Measurements from ENCODE around the gene SARM1.

The SARM1 gene

DNA sequence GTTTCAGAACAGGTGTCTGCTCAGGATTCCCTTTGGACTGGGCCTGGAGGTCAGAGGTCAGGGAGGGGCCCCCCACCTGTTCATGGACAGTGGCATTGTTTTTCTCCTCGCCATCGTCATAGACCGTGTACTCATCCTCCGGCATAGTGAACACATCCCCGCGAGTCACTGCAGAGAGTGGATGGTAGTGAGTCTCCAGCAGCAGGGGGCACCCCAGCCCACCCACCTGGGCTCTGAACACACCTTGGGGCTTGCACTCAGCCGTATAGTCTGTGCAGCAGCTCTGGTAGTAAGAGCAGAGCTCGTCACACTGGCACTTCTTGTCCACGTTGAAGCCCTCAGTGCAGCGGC lies 1.8 kb upstream of the SARM1 start:
- DNase-seq, result no peak

DNA sequence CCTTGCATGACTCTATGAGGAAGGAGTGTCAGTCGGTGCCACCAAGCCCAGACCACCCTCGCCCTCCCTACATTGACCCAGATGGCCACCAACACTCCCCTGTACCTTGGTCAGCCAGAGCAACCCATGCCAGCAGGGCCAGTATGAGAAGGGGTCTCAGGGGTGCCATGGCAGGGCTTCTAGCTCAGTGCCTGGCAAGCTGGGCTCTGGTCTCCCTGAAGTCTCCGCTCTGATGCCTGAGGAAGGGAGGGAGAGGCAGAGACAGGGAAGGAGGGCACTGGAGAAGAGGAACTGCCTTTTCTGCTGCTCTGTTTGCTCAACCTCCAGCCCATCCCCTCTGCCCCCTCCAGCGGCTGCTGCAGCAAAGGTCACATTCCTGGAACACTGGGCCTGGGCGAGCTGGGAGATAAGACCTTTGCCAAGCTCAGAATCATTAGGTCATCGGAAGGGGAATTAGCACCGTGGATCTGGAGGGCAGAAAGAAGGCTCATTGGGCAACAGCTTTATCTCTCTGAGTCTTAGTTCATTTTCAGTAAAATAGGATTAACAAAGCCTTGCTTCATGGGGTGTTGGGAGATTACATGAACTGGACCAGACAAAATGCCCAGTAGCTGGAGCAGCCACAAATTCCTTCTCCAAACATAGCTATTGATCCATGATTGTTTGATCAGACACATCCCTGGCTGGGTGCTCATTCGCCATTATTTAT lies 1.3 kb upstream of the SARM1 start, which contains the start of gene VTN:
Gene VTN (minus strand): TSS at position 273 of the 709 bp plus-strand sequence. CDS start 104 bp downstream, at position 169.
- DNase-seq, result no peak

DNA sequence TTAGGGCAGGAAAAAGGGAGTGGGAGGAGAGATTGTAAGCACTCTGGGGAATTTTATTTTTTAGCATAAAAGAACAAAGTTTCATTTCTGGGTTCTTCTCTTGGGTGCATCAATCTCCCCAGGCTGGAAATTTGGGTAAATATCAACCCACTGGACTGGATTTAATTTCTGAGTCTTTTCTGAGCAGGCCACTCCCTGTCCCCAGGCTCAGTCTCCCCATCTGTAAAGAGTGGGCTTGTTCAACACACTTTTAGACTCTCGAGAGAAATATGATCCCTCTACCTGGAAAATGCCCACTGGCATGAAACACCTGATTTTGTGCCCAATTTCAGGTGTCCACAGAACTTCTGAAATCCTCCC lies 770 bp upstream of the SARM1 start:
- DNase-seq, result no peak

DNA sequence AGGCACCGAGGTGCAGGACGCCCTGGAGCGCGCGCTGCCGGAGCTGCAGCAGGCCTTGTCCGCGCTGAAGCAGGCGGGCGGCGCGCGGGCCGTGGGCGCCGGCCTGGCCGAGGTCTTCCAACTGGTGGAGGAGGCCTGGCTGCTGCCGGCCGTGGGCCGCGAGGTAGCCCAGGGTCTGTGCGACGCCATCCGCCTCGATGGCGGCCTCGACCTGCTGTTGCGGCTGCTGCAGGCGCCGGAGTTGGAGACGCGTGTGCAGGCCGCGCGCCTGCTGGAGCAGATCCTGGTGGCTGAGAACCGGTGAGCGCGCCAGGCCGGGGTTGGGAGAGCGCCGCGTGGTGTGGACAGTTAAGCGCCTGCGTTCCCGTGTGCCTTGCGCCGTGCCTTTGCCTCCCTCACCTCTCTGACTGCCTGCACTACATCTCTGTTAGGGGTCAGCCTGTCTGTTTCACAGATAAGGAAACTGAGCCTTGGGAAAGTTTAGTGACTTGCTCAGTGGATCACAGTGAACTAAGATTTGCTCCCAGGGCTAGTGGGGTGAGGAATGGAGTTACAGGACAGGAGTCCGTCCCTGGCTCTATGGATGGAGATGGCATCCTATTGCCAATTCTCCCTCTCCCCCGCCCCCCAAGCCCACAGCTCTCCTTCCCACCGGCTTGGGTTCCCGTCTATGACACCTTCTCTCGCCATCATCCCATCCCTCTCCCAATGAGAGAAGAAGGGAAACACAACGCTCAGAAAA lies 880 bp downstream of the SARM1 start:
- DNase-seq, result peak; percentile 9

DNA sequence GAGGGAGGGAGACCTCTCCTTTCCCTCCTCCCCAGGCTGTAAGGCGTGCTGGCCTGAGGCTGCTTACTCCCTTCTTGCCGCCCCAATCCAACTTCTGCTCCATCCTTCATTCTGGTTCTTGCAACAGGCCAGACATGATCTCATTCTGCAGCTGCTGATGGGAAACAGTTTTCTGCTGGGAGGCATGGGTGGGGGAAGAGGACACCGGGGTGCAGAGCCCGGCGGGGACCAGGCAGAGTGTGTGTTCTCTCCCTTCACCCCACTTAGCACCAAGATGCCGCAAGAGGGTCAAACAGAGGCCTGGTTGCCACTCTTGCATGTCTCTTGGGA lies 1.4 kb downstream of the SARM1 start:
- no peak for DNase-seq

DNA sequence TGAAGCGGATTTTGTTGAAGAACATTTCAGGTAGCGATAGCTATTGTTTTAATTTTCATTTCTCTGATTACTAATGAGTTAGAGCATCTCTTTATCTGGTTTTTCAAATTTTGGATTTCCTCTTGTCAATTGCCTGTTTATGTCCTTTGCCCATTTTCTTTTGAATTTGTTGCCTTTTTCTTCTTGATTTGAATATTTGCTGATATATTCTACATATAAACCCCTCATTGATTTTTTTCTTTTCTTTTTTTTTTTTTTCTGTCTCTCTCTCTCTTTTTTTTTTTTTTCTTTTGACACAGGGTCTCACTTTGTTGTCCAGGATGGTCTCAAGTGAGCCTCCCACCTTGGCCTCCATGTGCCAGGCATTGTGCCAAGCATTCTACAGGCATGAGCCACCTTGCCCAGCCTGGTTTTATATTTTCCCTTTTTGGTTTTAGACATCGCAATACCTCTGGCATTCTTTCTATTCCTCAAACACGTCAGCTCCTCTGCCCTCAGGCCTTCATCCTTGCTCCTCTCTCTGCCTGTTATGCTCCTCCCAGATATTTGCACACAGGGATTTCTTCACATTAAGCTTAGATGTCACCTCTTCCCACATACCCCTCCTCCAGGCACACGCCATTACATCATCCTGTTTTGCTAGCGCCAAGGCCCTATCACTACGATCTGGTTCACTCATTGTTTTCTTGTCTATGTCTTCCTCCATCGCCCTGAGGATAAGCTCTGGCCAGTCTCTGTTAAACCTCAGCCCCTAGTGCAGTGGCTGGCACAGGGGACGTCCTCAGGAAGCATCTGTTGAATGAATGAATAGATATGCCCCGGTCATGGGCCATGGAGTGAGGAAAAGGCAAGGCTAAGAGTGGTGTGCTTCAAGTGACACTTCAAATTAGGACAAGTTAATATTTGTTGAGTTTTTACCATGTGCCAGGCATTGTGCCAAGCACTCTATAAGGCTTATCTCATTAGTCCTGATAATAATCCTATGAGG lies 8.6 kb downstream of the SARM1 start:
- no peak for DNase-seq

DNA sequence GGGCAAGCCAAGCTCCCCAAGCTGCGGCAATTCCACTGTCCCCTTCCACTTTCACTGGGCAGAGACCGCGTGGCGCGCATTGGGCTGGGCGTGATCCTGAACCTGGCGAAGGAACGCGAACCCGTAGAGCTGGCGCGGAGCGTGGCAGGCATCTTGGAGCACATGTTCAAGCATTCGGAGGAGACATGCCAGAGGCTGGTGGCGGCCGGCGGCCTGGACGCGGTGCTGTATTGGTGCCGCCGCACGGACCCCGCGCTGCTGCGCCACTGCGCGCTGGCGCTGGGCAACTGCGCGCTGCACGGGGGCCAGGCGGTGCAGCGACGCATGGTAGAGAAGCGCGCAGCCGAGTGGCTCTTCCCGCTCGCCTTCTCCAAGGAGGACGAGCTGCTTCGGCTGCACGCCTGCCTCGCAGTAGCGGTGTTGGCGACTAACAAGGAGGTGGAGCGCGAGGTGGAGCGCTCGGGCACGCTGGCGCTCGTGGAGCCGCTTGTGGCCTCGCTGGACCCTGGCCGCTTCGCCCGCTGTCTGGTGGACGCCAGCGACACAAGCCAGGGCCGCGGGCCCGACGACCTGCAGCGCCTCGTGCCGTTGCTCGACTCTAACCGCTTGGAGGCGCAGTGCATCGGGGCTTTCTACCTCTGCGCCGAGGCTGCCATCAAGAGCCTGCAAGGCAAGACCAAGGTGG lies 9.8 kb downstream of the SARM1 start:
- DNase-seq, result no peak

DNA sequence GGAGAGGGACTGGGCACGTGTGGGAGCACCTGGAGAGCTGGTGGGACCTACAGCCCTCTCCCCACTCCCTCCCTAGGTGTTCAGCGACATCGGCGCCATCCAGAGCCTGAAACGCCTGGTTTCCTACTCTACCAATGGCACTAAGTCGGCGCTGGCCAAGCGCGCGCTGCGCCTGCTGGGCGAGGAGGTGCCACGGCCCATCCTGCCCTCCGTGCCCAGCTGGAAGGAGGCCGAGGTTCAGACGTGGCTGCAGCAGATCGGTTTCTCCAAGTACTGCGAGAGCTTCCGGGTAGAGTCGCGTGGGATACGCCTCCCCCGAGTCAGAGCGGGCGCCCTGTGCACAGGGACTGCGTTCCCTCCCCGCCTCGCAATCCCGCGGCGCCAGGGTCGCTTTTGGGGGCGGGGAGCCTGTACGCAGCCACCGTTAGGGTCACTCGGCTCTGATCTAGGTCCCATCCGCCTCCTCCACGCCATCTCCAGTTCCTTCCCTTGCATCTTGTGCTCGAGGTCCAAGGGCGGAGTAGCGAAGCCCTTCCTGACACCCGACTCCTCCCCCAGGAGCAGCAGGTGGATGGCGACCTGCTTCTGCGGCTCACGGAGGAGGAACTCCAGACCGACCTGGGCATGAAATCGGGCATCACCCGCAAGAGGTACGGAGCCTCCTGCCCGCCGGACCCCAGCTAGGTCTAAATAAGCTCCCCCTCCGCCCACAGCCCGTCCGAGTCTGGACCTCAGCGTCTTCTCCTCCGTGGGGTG lies 13.0 kb downstream of the SARM1 start:
- peak; percentile 61 for DNase-seq

DNA sequence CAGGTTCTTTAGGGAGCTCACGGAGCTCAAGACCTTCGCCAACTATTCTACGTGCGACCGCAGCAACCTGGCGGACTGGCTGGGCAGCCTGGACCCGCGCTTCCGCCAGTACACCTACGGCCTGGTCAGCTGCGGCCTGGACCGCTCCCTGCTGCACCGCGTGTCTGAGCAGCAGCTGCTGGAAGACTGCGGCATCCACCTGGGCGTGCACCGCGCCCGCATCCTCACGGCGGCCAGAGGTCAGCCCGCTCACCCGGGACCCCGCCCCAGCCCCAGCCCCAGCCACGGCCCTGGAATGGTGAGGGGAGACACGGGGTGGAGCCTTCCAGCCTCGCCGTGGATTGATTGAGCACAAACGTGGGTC lies 13.5 kb downstream of the SARM1 start:
- DNase-seq, result no peak

DNA sequence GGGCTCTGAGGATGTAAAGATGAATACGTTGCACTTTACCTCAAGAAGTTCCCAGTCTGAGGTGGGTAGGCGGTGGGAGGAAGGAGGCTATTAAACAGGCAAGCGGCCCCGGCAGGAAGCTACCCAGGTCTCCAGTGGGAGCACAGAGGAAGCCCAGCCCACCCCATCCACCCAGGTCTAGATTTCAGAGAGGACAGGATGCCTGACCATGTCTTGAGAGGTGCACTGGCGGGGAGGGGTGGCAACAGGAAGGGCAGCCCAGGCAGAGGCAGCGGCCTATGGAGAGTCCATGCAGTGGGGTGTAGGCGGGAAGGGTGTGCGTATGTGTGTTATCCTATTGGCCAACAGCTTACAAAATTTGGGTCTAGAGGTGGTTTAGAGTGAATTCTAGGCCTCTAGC lies 13.9 kb downstream of the SARM1 start:
- peak; percentile 11 for DNase-seq

DNA sequence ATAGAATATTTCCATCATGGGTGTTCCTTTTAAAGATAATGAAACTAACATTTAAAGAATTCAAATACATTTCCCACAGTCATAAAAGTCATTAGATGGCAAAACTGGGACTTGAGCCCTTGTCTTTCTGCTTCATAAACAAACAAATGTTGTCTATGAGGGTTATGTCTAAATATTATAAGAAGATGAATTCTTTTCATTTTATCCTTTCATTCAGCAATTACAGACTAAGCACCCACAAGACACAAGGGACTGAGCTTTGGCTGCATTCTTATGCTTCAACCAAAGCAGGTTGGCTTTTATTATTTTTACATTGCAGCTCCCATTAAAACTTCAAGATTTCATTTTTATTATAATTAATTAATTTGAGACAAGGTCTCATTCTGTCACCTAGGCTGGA lies 14.9 kb downstream of the SARM1 start:
- DNase-seq, result no peak

DNA sequence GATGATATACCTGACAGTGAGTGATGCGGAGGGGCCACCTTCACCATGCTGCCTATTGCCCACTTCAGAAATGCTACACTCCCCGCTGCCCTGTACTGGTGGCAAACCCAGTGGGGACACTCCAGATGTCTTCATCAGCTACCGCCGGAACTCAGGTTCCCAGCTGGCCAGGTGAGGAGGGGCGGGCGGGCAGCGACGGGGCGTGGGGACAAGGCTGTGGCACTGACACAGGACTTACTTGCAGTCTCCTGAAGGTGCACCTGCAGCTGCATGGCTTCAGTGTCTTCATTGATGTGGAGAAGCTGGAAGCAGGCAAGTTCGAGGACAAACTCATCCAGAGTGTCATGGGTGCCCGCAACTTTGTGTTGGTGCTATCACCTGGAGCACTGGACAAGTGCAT lies 16.6 kb downstream of the SARM1 start:
- DNase-seq, result no peak

DNA sequence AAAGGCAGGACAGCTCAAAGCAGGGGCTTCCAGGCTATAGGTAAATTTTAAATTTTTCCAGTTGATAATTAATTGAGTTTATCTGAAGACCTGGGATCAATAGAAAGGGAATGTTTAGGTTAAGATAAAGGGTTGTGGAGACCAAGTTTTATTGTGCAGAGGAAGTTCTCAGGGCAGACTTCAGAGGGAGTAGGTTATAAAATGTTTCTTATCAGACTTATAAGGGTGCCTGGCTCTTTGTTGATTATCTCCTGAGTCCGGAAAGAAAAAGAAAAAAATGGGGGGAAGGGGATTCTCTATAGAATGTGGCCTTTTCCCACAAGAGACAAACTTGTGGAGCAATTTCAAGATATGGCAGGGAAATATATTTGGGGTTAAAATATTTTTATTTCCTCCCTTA lies 18.6 kb downstream of the SARM1 start:
- DNase-seq, result no peak

DNA sequence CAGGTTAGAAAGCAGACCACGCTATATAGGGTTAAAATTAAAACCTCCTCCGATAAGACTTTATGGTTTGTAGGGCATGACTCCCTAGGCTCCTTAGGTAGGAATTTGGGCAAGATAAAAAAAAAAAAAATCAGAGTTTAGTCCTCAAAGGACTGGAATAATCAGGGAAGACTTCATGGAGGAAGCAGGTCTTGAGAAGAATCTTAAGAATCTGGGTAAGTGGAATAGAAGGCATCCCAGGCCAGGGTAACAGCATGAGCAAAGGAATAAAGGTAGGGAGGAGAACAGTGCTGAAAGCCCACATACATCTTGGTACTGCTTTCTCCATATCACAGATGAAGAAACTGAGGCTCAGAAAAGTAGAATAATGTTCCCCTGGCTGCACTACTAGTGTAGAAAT lies 19.1 kb downstream of the SARM1 start:
- DNase-seq, result no peak

DNA sequence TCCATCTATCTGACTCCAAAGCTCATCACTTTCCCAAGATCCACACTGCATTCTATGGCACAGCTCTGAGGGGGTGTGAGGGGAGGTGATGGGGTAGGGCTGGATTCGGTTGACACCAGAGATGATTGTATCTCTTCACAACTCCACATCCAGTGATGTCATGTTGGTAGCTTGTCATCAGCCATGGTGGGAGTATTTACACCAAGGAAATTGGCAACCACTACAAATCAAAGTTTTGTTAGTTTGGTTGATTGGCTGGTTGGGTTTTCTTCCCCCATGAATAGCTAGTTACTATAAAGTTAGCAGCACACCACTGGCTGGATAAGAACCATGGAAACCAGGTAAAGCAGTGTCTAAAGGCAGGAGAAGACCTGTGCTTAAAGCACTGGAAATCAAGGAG lies 19.5 kb downstream of the SARM1 start:
- DNase-seq, result no peak

DNA sequence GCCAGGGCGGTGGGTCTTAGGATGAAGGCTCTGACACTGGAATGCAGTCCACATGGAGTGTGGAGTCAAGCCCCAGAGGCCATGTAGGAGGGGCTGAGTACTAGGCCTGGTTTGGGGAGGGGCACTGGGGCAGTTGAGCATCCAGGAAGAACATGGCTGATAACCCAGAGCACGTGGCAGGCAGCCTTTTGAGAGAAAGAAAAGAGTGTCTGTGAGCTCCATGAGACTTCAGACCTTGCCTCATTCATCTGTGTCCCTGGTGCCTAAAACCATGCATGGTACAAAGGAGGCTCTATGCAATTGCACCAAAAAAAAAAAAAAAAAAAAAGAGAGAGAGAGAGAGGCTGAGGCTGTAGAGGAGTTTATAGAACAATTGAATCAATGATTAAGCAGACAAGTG lies 19.9 kb downstream of the SARM1 start:
- DNase-seq, result no peak

DNA sequence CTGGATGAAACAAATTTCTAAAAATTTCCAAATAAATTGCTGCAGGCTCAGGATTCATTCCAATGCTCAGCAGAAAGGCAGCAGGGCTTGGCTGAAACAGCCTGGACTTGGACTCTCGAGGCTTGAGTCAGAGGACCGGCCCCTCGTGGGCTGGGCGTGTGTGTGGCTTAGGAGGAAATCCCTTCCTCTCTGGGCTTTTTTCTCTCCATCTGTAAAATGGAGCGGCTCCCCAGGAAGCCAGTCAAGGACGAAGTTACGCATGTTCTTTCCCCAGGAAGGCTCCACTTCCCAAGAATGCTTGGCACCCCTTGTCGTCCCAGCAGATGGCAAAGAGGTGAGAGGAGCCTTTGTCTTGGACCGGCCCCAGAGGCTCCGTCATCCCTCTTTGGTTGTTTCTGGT lies 21.0 kb downstream of the SARM1 start:
- DNase-seq, result no peak

DNA sequence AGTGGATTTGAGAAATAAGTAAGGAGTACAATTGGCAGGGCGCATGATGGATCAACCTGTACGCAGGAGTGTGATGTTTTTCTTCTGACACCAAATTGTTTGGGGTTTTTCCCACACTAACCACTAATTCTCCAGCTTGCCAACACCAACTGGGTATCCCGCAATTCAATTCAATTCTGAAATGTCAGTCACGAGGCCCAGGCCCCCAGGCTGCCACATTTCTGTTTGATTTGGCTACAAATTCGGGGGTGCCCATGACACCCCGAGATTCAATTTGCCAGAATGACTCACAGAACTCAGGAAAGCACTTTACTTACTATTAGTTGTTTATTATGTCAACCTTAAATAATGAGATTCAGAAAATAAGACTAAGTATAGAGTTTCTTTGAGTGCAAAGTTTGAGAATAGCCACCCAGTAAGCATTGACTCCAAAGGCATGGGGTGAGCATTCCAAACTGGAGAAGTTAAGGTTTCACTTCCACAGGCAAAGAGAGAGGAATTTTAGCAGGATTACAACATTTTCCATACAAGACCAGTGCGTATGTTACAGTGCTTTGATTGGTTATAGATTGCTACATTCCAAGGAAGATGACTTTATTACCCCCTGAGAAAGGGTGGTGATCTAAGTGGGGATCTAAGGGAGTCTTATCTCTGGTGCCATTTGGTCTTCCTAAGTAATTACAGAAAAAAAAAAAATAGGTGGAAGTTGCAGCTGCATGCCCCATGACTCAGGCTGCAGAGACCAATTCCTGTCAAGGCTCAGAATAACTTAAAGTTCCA lies 23.0 kb downstream of the SARM1 start:
- no peak for DNase-seq

DNA sequence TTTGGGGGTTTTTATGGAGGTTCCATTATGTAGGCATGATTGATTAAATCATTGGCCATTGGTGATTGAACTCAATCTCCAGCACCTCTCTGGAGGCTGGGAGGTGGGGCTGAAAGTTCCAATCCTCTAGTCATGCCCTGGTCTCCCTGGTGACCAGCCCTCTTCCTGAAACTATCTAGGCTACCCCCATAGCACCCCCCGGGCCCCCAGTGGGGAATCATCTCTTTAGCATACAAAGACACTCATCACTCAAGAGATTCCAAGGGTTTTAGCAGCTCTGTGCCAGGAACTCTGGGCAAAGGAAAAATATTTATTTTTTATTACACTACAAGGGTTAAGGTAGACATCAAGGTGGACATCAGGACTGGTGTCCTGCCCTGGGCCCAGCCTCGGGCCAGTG lies 23.9 kb downstream of the SARM1 start:
- DNase-seq, result no peak

DNA sequence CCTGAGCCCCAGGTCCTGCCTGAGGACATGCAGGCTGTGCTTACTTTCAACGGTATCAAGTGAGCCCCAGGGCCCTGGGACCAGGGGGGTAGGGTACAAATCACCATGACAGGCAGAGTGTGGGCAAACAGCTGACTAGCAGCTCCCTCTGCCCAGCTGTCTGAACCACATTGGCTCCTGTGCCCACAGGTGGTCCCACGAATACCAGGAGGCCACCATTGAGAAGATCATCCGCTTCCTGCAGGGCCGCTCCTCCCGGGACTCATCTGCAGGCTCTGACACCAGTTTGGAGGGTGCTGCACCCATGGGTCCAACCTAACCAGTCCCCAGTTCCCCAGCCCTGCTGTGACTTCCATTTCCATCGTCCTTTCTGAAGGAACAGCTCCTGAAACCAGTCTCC lies 24.5 kb downstream of the SARM1 start:
- DNase-seq, result no peak

DNA sequence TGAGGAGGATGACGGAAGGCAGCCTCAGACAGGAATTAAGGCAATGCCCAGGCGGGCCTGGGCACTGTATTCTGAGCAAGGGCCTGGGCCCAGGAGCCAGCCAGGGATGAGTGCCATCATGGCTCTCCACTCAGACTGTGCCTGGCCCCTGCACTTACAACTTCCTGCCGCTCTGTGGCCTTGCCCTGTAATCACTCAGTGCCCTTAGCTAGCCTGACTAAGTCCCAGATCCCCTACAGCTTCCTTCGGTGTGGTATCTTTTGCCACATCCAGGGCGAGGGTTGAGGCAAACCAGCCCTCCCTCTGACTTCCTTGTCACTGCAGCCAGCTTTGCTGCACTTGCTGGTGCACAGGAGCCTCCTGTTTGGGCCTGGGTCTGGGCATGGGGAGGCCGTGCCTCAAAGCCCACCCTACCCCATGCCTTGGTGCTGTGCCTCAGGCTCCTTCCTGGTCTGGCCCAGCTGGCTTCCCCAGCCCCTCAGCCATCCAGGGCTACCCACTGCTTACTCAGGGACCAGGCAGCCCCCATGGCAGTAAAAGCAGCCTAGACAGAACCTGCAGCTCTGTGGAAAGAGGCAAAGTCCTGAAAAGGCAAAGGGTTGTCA lies 25.2 kb downstream of the SARM1 start:
- DNase-seq, result no peak

Measured in CD4-positive, alpha-beta T cell treated with Interleukin-12 subunit alpha and Interleukin-12 subunit beta, for 1 hour (primary cell).